SH-SY5Y (cell line): ENCODE measurements around the gene SLC5A9.
A peak's percentile ranks its signal among the peaks of the same experiment; 100 is the strongest.

Source experiments
- GATA2 ChIP-seq: IDR thresholded peaks from 2 replicates; pipeline ENCODE4 v1.6.1; 2011; ENCODE audit warnings: mild to moderate bottlenecking, low read depth, low read length
- GATA3 ChIP-seq: IDR thresholded peaks from 2 replicates; pipeline ENCODE4 v1.6.1; 2011; ENCODE audit warnings: low read depth, mild to moderate bottlenecking, low read length, moderate library complexity

SLC5A9 gene

GRCh38 chr1:48222501-48223242 is at the start of gene SLC5A9:
Gene SLC5A9 (plus strand): TSS chr1:48222716. CDS start chr1:48222737, 21 bp downstream.
- TF ChIP-seq GATA3 (no peak), GATA2 (no peak)

GRCh38 chr1:48175116-48175515 is 47.4 kb upstream of the SLC5A9 start:
- TF ChIP-seq GATA3 (no peak), GATA2 (no peak)

- TF ChIP-seq GATA2: no peak
- TF ChIP-seq GATA3: no peak
Measured at GRCh38 chr1:48177257-48177656, 45.3 kb upstream of the SLC5A9 start.

- no peak for TF ChIP-seq GATA2
- no peak for TF ChIP-seq GATA3
Measured at GRCh38 chr1:48181669-48182367, 40.7 kb upstream of the SLC5A9 start.

- TF ChIP-seq GATA3 (no peak), GATA2 (no peak)
Measured at GRCh38 chr1:48182439-48182838, 40.1 kb upstream of the SLC5A9 start.

GRCh38 chr1:48186306-48186839 is 36.1 kb upstream of the SLC5A9 start:
- TF ChIP-seq GATA2: no peak
- TF ChIP-seq GATA3: no peak

- TF ChIP-seq GATA3 (no peak), GATA2 (no peak)
Measured at GRCh38 chr1:48187969-48188563, 34.5 kb upstream of the SLC5A9 start.

GRCh38 chr1:48190881-48191280 is 31.6 kb upstream of the SLC5A9 start:
- TF ChIP-seq GATA3: no peak
- TF ChIP-seq GATA2: no peak

- TF ChIP-seq GATA2 (no peak), GATA3 (no peak)
Measured at GRCh38 chr1:48194801-48195200, 27.7 kb upstream of the SLC5A9 start.

GRCh38 chr1:48196237-48196636 is 26.3 kb upstream of the SLC5A9 start:
- TF ChIP-seq GATA2: no peak
- TF ChIP-seq GATA3: no peak

GRCh38 chr1:48198970-48199369 is 23.5 kb upstream of the SLC5A9 start:
- no peak for TF ChIP-seq GATA2
- TF ChIP-seq GATA3: no peak

- TF ChIP-seq GATA3 (peak; percentile 43; the same call in 1 of the 2 replicates), GATA2 (peak; percentile 22; the same call in 1 of the 2 replicates)
Measured at GRCh38 chr1:48200166-48200900, 22.2 kb upstream of the SLC5A9 start.

GRCh38 chr1:48202030-48202752 is 20.3 kb upstream of the SLC5A9 start:
- TF ChIP-seq GATA2: no peak
- no peak for TF ChIP-seq GATA3
